Parathyroid adenoma (tissue), 2 donors: Measurements from ENCODE around the gene GNAS.

Experiments used
- H2AFZ ChIP-seq: fragments of 300-600 bp; sonication (generic); one replicate; pipeline ENCODE4 v1.7.0; 2017; ENCODE audit warnings: antibody characterized with exemption, mild to moderate bottlenecking
- H3K27ac ChIP-seq: fragments of 300-600 bp; sonication (generic); one replicate; pipeline ENCODE4 v1.7.0; 2017
- H3K27me3 ChIP-seq: fragments of 300-600 bp; sonication (generic); one replicate; pipeline ENCODE4 v1.7.0; 2017; ENCODE audit warnings: low read length; ENCODE audit not compliant: control insufficient read depth, insufficient read depth
- H3K36me3 ChIP-seq: fragments of 300-600 bp; sonication (generic); one replicate; pipeline ENCODE4 v1.7.0; 2017; ENCODE audit warnings: low read length; ENCODE audit not compliant: control insufficient read depth, insufficient read depth
- H3K4me1 ChIP-seq: fragments of 300-600 bp; sonication (generic); one replicate; pipeline ENCODE4 v1.7.0; 2017; ENCODE audit warnings: control low read depth
- H3K4me2 ChIP-seq: fragments of 300-600 bp; sonication (generic); one replicate; pipeline ENCODE4 v1.7.0; 2017; ENCODE audit warnings: low read length
- H3K4me3 ChIP-seq: fragments of 300-600 bp; sonication (generic); one replicate; pipeline ENCODE4 v1.7.0; 2017; ENCODE audit warnings: low read depth, low read length
- H3K79me2 ChIP-seq: fragments of 300-600 bp; sonication (generic); one replicate; pipeline ENCODE4 v1.7.0; 2017; ENCODE audit warnings: control low read depth
- H3K9ac ChIP-seq: fragments of 300-600 bp; sonication (generic); one replicate; pipeline ENCODE4 v1.7.0; 2017; ENCODE audit warnings: mild to moderate bottlenecking
- H3K9me3 ChIP-seq: fragments of 300-600 bp; sonication (generic); one replicate; pipeline ENCODE4 v1.7.0; 2017; ENCODE audit warnings: low read length; ENCODE audit not compliant: control insufficient read depth
- CTCF ChIP-seq: fragments of 300-600 bp; sonication (generic); IDR thresholded peaks from one replicate; pipeline ENCODE4 v1.7.0; 2017; ENCODE audit warnings: antibody characterized with exemption, mild to moderate bottlenecking
- donor health status: primary hyperparathyroidism.

Gene GNAS

GRCh38 chr20:58875541-58876134 is 23.1 kb downstream of the GNAS start:
- no peaks in the 10 kb centered on the region for H3K9me3 ChIP-seq
- H3K36me3 ChIP-seq, result no peaks in the 10 kb centered on the region
- H2AFZ ChIP-seq, result no peak overlapping the region
- no peak for TF ChIP-seq CTCF
- no peak overlapping the region for H3K4me2 ChIP-seq
- H3K9ac ChIP-seq, result no peak overlapping the region
- H3K4me1 ChIP-seq, result no peaks in the 10 kb centered on the region
- no peak overlapping the region for H3K4me3 ChIP-seq
- H3K27ac ChIP-seq, result no peak overlapping the region
- no peaks in the 10 kb centered on the region for H3K79me2 ChIP-seq
- H3K27me3 ChIP-seq, result no peaks in the 10 kb centered on the region

- Histone ChIP-seq H3K79me2 (no peaks in the 10 kb centered on the region), H3K9me3 (no peaks in the 10 kb centered on the region), H3K36me3 (no peaks in the 10 kb centered on the region), H3K4me2 (no peak overlapping the region), H3K27ac (no peak overlapping the region), H3K27me3 (no peaks in the 10 kb centered on the region), H3K4me1 (no peaks in the 10 kb centered on the region), H3K9ac (no peak overlapping the region), H2AFZ (no peak overlapping the region), H3K4me3 (no peak overlapping the region)
- TF ChIP-seq CTCF, result no peak
Observed at GRCh38 chr20:58876437-58876836, 23.9 kb downstream of the GNAS start.

- Histone ChIP-seq H3K27me3 (no peaks in the 10 kb centered on the region), H3K27ac (no peak overlapping the region), H3K9me3 (no peaks in the 10 kb centered on the region), H3K9ac (no peak overlapping the region), H3K4me1 (no peaks in the 10 kb centered on the region), H3K4me3 (no peak overlapping the region), H3K4me2 (no peak overlapping the region), H2AFZ (no peak overlapping the region), H3K36me3 (no peaks in the 10 kb centered on the region), H3K79me2 (no peaks in the 10 kb centered on the region)
- TF ChIP-seq CTCF, result no peak
Observed at GRCh38 chr20:58877050-58877975, 24.8 kb downstream of the GNAS start.

GRCh38 chr20:58877976-58878360 is 25.5 kb downstream of the GNAS start:
- no peak overlapping the region for H3K4me2 ChIP-seq
- TF ChIP-seq CTCF, result no peak
- no peak overlapping the region for H3K4me3 ChIP-seq
- H3K27ac ChIP-seq, result no peak overlapping the region
- no peaks in the 10 kb centered on the region for H3K4me1 ChIP-seq
- no peaks in the 10 kb centered on the region for H3K27me3 ChIP-seq
- no peaks in the 10 kb centered on the region for H3K36me3 ChIP-seq
- no peak overlapping the region for H3K9ac ChIP-seq
- no peaks in the 10 kb centered on the region for H3K79me2 ChIP-seq
- H2AFZ ChIP-seq, result no peak overlapping the region
- no peaks in the 10 kb centered on the region for H3K9me3 ChIP-seq
